ENCODE results near the gene GPR135.

- TF ChIP-seq POLR2A (IDR thresholded peaks at IDR 0.05), result peak; percentile 18 to 91
- peak; percentile 19 to 65 (median 54) for TF ChIP-seq CTCF (IDR thresholded peaks at IDR 0.05)
Observed at GRCh38 chr14:59483819-59484638, 18.8 kb upstream of the GPR135 start, which contains the start of the genes JKAMP and L3HYPDH.
